WI38 (cell line): ENCODE data around the gene C1orf50.
"Not testable (repeated sequence)": the region's sequence is repeated elsewhere in the genome, so short reads cannot be mapped to it uniquely, and the experiment has no call there.

Experiments used
- H3K4me3 ChIP-seq: 2 replicates; pipeline ENCODE4 v1.5.1; 2011; ENCODE audit warnings: low read depth, mild to moderate bottlenecking, control low read depth, low read length
- CTCF ChIP-seq: IDR thresholded peaks from 2 replicates; pipeline ENCODE4 v1.5.1; 2012; ENCODE audit warnings: low read depth, mild to moderate bottlenecking, control low read depth, low read length

C1orf50 gene

GRCh38 chr1:42746436-42747105 lies 20.5 kb upstream of the C1orf50 start:
- no peak for TF ChIP-seq CTCF
- no peak overlapping the region for H3K4me3 ChIP-seq

- H3K4me3 ChIP-seq = no peak overlapping the region
- TF ChIP-seq CTCF = peak; percentile 62
These were observed 19.9 kb upstream of the C1orf50 start for GRCh38 chr1:42747125-42747524.

GRCh38 chr1:42748021-42748420 lies 19.0 kb upstream of the C1orf50 start:
- no peak for TF ChIP-seq CTCF

GRCh38 chr1:42748461-42749410 lies 18.3 kb upstream of the C1orf50 start:
- no peak overlapping the region for H3K4me3 ChIP-seq
- TF ChIP-seq CTCF = no peak

More at GRCh38 chr1:42748021-42748420, 19.0 kb upstream of the C1orf50 start:
- H3K4me3 ChIP-seq = no peak overlapping the region

GRCh38 chr1:42750041-42750440 lies 17.0 kb upstream of the C1orf50 start:
- TF ChIP-seq CTCF = no peak
- H3K4me3 ChIP-seq = no peak overlapping the region

- H3K4me3 ChIP-seq = not testable (repeated sequence)
These were observed 15.5 kb upstream of the C1orf50 start for GRCh38 chr1:42751511-42752070.

GRCh38 chr1:42752284-42752683 lies 14.8 kb upstream of the C1orf50 start:
- no peak overlapping the region for H3K4me3 ChIP-seq
- no peak for TF ChIP-seq CTCF
